ENCODE measurements around the gene MPPED2. TPM values are rescaled to one million over a fixed set of nuclear protein-coding genes. Genes with fewer than 3 reads are reported as not detected.

MPPED2 gene
- total and polyA plus RNA-seq, 4 donors = 0.11 to 5.6 (median 1.1) TPM

- Histone ChIP-seq H3K9ac (ENCODE audit: insufficient read depth in 1 of 2, low read length in 2 of 2) (no peak overlapping the region), H3K27me3 (ENCODE audit: control insufficient read depth in 3 of 3, insufficient read depth in 3 of 3, low read length in 2 of 3) (no peaks in the 10 kb centered on the region), H3K4me1 (ENCODE audit: control insufficient read depth in 5 of 5, insufficient read depth in 5 of 5, low read length in 5 of 5) (peaks cover 0 to 29% (median 9%) of the 10 kb centered on the region in 5 donors), H3K36me3 (ENCODE audit: control insufficient read depth in 4 of 4, insufficient read depth in 4 of 4, low read length in 4 of 4) (peaks cover 0 to 3% (median 0%) of the 10 kb centered on the region in 4 donors), H3K9me3 (ENCODE audit: control insufficient read depth in 4 of 4, insufficient read depth in 3 of 4, low read length in 3 of 4) (peaks cover 0 to 3% (median 0%) of the 10 kb centered on the region in 4 donors), H3K27ac (ENCODE audit: low read depth in 1 of 2, low read length in 1 of 2) (no peak overlapping the region), H3K4me3 (no peak overlapping the region)
- DNase-seq (peak in 1 of 3 donors; percentile 40), ATAC-seq (ENCODE audit: insufficient read depth, low FRiP score) (no peak)
- WGBS, 2 donors = 79 to 86% methylated on average over 5 of the region's 5 CpGs
- no peak for TF ChIP-seq CTCF (IDR thresholded peaks at IDR 0.05; ENCODE audit: control extremely low read depth, extremely low read depth)
Measured at GRCh38 chr11:30567120-30567519, 19.0 kb downstream of the MPPED2 start.

GRCh38 chr11:30566482-30566881, 19.7 kb downstream of the MPPED2 start:
- WGBS, 2 donors = 80 to 84% methylated on average over 3 of the region's 3 CpGs
- no peak for TF ChIP-seq CTCF (IDR thresholded peaks at IDR 0.05; ENCODE audit: control extremely low read depth, extremely low read depth)
- Histone ChIP-seq H3K9me3 (ENCODE audit: control insufficient read depth in 4 of 4, insufficient read depth in 3 of 4, low read length in 3 of 4) (peaks cover 0 to 3% (median under 1%) of the 10 kb centered on the region in 4 donors), H3K9ac (ENCODE audit: insufficient read depth in 1 of 2, low read length in 2 of 2) (no peak overlapping the region), H3K4me1 (ENCODE audit: control insufficient read depth in 5 of 5, insufficient read depth in 5 of 5, low read length in 5 of 5) (peaks cover 0 to 29% (median 9%) of the 10 kb centered on the region in 5 donors), H3K27me3 (ENCODE audit: control insufficient read depth in 3 of 3, insufficient read depth in 3 of 3, low read length in 2 of 3) (no peaks in the 10 kb centered on the region), H3K4me3 (no peak overlapping the region), H3K36me3 (ENCODE audit: control insufficient read depth in 4 of 4, insufficient read depth in 4 of 4, low read length in 4 of 4) (peaks cover 0 to 3% (median 0%) of the 10 kb centered on the region in 4 donors), H3K27ac (ENCODE audit: low read depth in 1 of 2, low read length in 1 of 2) (no peak overlapping the region)
- DNase-seq (no peak), ATAC-seq (ENCODE audit: insufficient read depth, low FRiP score) (no peak)

GRCh38 chr11:30565027-30565426, 21.1 kb downstream of the MPPED2 start:
- no peaks in the 10 kb centered on the region for H3K27me3 ChIP-seq (ENCODE audit: control insufficient read depth in 3 of 3, insufficient read depth in 3 of 3, low read length in 2 of 3)
- no peak overlapping the region for H3K27ac ChIP-seq (ENCODE audit: low read depth in 1 of 2, low read length in 1 of 2)
- peaks cover 0 to 3% (median 0%) of the 10 kb centered on the region in 4 donors for H3K36me3 ChIP-seq (ENCODE audit: control insufficient read depth in 4 of 4, insufficient read depth in 4 of 4, low read length in 4 of 4)
- ATAC-seq (ENCODE audit: insufficient read depth, low FRiP score) (no peak), DNase-seq (no peak)
- no peak for TF ChIP-seq CTCF (IDR thresholded peaks at IDR 0.05; ENCODE audit: control extremely low read depth, extremely low read depth)
- no peak overlapping the region for H3K4me3 ChIP-seq
- H3K9me3 ChIP-seq (ENCODE audit: control insufficient read depth in 4 of 4, insufficient read depth in 3 of 4, low read length in 3 of 4) = peaks cover 0 to 3% (median under 1%) of the 10 kb centered on the region in 4 donors
- H3K9ac ChIP-seq (ENCODE audit: insufficient read depth in 1 of 2, low read length in 2 of 2) = no peak overlapping the region
- 40 to 58% methylated on average over 10 of the region's 10 CpGs for WGBS, 2 donors
- H3K4me1 ChIP-seq (ENCODE audit: control insufficient read depth in 5 of 5, insufficient read depth in 5 of 5, low read length in 5 of 5) = peaks cover 0 to 27% (median 9%) of the 10 kb centered on the region in 5 donors

Data from lung (tissue), 12 donors.